GM21717 (cell line): ENCODE results near the gene MYO7A.
"Not testable (repeated sequence)": the region's sequence is repeated elsewhere in the genome, so short reads cannot be mapped to it uniquely, and the experiment has no call there.

Source experiments
- ATAC-seq: cut with Tn5 transposase; IDR thresholded peaks from one replicate; pipeline ENCODE4 v1.9.1; 2021; ENCODE audit warnings: mild to moderate bottlenecking, moderate library complexity; ENCODE audit not compliant: unreplicated experiment

MYO7A gene

DNA sequence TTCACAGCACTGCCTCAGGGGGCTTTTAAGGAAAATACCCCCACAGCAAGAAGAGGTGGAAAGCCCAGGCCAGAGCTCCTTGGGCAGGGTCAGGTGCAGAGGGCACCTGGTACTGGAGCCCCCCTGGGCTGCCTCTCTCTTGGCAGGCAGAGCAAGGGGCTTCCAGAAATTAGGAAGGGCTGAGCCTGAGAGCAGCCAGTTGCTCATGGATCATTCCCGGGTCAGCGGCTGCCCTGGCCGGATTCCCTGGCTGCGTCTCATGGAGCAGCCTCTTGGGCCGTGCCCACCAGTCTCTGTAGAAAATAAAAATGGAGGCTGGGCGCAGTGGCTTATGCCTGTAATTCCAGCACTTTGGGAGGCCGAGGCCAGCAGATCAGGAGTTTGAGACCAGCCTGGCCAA lies 35.7 kb upstream of the MYO7A start:
- no peak for ATAC-seq

DNA sequence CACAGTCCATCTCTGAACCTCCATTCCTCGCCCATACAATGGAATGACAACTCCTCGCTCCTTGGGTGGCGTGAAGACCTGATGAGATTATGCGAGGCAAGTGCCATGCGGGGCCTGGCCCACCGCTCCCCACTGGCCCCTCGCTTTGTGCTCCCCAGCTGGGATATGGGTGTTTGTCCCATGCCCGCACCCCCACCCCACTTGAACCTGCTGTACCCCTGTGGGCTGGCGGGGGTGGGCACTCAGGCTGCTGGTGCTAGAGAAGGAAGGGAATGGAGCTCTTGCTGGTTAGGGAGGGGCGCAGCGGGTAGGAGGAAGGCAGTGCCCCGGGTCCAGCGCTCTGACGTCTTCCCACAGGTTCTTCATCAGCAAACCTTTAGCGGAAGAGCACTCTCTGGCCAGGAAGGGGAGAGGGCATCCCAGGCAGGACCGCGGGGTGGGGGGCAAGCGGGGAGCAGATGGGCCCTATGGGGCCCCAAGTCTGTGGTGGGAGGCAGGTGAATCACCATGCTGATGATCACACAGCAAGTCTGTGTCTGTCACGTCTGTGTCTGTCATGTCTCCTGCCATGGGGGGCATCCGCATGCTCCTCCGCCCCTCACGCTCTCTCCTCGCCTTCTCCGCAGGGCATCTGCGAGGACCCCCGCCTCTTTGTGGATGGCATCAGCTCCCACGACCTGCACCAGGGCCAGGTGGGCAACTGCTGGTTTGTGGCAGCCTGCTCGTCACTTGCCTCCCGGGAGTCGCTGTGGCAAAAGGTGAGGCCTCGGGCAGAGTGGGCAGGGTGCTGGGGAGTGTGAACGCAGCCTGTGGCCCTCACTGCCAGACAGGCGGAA lies 34.8 kb upstream of the MYO7A start:
- no peak for ATAC-seq

DNA sequence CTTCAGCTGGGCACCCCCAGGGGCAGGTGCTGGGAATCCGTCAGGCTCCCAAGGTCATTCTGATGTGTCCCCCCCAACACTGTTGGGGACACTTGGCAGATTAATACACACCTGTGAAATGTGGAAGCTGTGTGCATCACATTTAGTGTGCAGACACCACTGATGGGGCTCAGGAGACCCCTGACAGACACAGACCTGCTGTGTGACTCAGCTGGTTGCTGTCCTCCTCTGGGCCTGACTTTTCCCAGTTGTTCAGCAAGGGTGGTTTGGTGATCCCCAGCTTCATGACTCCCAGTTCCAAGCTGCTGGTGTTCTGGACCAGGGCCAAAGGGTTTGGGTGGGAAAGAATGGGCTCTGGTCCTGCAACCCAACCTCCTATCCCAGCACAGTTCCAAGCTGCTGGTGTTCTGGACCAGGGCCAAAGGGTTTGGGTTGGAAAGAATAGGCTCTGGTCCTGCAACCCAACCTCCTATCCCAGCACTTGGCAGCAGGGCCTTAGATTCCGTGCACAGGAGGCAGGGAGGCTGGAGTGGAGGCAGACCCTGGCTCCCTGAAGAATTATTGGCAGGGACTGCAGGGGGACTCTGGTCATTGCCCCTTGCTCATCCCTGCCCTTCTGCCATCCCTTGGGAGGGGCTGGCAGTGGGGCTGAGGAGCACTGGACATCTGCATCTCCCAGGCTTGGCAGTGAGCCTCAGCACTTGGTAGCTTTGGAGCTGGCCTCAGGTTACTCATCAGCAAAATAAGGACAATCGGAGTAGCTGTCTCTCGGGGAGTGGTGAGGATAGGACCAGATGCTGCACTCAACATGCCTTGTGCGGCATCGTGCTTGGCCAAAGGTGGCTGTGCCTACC lies 33.8 kb upstream of the MYO7A start:
- no peak for ATAC-seq

DNA sequence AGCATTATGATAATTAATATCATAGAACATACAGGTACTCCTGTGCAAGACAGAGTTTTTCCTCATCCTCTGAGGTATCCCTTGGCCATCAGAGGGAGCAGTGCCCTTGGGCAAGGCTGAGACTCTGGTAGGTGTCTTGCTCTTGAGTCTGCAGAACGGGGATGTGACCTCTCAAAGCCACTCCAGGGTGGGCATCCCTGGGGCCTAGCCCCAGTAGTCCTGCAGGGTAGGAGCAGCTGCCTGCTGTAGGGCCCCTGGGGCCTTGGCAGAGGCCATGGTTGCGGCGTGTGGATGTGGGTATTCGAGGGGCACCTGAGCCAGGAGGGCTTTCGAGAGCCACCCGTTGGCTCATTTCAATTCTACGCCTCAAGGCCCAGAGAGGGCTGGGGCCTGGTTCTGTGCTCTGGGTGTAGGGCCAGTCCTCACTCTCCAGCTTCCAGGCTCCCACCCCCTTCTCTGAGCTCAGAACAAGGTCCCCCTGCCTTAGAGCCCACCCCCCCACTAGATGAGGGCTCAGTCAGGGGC lies 33.1 kb upstream of the MYO7A start:
- no peak for ATAC-seq

DNA sequence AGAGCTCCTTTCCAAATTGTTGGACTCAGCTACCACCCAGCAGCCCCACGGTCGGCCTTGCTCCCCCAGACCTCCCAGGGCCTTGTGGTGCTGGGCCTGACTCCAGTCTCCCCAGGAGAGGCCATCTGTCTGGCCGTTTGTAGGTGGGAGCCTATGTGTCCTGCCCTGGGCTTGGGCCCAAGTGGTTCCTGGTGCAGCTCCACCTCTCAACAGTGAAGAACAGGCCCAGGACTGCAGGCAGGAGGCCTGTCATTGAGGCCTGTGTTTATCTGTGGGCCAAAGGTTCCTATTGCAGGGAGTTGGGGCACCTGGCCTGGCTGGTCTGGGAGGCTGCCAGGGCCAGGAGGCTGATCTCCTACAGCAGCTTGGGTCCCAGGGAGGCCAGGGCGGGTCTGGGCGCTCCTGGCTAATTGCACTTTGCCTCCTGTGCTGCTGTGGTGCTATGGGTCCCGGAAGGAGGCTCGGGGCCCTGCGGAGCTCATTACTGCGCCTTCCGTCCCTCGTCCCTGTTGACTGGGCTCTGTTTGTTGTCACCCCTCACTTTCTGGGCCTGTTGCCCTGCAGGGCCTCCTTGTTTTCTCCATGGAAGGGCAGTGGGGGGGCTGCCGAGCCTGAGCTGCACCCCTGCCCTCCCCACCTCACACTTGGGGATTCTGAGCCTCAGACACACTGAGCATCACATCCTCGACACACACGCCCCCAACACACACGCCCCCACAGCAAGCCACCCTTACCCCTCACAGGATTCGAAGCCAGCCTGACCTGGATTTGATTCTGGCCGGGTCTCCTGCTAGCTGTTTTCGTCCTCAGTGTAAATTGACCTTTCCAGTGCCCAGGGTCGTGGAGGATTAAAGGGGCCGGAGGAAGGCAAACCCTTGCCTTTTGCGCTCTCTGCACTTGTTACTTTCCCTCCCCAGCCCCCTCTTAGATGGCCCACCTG lies 32.2 kb upstream of the MYO7A start:
- ATAC-seq, result no peak

DNA sequence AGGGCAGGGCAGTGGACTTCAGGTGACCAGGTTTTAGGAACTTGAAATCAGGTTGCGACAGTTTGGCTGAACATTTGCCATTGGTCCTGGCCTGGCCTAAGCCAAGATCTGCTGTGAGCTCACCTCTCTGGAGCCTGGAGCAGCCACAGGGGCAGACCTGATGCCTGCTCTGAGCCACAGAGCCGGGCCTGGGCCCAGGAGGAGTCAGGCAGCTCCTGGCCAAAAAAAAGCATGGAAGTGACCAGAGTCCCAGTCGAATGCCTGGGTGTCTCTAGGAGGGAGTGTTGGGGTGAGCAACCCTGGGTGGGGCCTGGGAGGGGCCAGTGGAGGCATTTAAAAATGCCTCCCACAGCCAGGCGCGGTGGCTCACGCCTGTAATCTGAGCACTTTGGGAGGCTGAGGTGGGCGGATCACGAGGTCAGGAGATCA lies 31.4 kb upstream of the MYO7A start:
- no peak for ATAC-seq

DNA sequence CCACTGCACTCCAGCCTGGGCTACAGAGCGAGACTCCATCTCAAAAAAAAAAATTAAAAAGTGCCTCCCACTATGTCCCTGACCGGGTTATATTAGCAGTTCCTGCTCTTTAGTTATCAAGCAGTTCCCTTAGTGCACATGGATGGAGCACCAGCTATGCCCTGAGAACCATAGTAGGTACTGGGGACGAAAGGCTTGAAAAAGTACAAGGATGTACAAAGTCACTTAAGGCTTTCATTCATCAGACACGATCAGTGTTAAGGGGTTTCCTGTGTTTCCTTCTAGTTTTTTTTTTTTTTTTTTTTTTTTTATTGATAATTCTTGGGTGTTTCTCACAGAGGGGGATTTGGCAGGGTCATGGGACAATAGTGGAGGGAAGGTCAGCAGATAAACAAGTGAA lies 30.9 kb upstream of the MYO7A start:
- not testable (repeated sequence) for ATAC-seq

DNA sequence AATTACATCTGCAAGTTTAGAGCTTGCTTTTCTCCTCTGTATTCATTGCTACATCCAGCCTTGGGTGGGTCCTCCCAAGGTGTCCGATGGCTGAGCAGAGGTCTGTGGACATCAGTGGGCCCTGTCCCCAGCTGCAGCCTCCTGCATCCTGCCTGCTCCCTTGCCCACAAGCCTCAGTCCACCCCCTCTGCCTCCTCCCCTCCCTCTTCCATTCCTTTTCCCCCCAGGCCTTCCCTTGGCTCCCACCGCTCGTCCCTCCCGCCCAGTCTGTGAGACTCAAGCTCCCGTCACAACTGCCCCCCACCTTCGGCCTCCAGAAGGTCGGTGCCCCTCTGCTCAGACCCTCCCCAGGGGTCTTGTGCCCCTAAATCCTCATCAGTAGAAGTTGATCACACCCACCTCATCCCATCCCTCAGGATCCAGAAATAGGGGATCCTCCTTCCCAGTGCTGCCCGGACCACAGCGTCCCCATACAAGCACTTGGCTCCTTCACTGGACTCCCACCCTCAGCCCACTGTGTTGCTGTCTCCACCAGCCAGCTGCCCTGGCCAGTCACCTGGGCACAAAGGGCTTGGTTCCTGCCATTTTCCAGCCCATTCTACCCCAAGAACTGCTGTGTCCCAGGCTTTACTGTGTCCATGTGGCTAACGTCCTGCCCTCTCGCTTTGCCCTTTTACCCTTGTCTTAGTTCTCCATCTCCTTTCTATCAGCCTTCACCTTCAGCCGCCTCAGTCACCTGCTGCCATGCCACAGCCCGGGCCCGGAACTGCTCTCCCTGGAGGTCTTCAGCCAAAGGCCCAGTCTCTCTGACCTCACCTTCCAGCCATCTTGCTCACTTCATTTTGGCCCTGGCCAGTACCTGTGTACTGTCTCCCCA lies 27.6 kb upstream of the MYO7A start:
- no peak for ATAC-seq

DNA sequence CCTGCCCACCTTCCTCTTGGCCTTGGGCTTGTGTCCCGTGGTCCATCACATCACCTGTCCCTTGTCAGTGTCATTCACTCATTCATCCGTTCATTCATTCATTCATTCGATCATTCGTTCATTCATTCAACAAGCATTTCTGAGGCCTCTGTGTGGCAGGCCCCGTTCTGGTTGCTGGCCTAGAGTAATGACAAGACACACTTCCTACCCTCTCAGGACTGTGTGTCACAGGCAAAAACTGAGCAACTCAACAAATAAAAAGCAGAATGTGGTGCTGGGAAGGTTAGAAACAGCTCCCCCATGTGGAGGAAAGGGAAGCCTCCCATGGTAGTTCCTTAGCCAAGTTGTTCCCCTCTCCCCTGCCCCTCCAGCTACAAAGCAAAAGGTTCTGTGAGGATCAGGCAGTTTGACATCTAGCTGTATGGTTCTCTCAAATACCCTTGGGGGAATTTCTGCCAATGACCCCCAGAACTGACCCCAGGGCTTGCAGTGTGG lies 27.0 kb upstream of the MYO7A start:
- ATAC-seq, result no peak

DNA sequence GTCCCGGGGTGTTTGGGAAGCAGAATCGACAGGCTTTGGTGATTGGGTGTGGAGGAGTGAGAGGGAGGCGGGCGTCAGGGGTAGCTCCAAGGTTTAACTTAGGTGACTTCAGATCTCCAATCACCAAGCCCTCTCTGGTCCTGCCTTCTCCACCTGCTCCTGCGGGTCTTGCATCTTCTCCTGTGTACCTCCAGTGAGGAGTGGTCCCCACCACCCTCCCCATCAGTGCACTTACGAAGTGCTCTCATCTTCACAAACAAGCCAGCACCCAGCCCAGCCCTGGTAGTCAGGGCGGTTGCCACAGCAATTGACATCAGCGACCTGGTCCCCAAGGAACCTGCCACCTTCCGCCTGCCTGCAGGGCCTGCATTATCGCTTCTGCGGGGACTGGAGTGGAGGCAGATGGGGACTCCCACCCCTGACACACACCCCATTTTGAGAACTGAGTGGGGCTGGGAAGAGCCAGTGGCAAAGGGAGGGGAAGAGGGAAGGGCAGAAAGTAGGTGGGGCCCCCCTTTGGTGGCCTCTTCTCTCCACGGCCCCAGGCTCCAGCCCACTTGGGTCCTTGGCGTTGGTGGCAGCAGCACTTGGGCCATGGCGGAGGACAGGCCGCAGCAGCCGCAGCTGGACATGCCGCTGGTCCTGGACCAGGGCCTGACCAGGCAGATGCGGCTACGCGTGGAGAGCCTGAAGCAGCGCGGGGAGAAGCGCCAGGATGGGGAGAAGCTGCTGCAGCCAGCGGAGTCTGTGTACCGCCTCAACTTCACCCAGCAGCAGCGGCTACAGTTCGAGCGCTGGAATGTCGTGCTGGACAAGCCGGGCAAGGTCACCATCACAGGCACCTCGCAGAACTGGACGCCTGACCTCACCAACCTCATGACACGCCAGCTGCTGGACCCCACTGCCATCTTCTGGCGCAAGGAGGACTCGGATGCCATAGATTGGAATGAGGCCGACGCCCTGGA lies 25.5 kb upstream of the MYO7A start, which contains the start of gene OMP:
Gene OMP, plus strand, starts transcription at position 595 of the 965 bp plus-strand sequence. Its CDS starts 0 bp downstream, at position 595.
- ATAC-seq, result no peak

DNA sequence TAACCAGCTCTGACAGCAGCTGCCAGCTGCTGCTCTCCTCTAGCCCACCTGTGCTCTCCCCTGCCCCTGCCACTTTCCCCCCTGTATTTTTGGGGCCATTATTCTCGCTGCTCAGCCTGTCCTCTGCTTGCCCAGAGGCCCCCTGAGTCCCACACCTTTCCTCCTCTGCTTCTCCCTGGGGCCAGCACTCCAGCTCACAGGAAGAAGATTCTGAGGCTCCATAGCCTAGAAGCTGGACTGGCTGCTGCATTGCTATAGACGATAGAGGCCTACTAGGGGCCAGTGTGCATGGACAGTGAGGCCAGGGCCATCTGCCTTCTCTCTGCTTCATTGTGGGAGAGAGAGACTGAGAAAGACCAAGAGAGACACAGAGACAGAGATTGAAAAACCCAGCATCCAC lies 24.7 kb upstream of the MYO7A start:
- ATAC-seq, result no peak

DNA sequence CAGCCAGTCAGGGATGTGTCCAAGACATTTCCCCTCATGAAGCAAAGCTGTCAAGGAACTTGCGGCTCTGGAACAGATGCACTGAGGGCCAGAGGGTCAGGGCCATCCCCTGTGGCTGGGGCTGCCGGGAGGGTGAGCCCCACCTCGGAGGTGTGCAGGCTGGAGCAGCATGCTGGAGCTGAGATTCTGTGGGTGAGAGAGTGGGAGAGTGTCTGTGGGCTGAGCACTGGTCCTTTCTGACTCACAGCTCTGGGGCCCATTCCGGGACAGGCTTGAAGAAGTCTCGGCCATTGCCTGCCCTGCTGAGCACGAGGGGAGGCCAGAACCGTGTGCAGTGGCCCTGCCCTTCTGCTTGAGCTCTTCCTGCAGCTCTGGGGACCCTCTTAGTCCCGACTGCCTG lies 23.3 kb upstream of the MYO7A start:
- ATAC-seq, result no peak

DNA sequence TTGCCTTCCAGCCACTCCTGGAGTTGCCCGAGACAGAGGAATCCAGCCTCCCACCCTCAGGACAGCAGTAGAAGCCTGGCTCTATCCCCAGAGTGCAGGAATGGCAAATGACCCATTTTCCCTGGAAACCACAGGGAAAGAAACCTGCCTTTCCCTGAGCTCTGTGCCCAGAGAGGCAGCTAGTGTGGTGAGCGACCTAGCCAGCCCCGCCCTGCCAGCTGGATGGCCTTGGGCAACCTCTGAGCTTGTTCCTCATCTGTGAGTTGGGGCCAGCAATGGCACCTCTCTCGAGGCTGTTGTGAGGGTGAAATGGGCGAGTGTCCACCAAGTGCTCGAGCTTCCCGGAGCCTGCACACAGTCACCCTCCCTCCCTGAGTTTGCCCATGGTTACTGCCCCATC lies 21.7 kb upstream of the MYO7A start:
- no peak for ATAC-seq

DNA sequence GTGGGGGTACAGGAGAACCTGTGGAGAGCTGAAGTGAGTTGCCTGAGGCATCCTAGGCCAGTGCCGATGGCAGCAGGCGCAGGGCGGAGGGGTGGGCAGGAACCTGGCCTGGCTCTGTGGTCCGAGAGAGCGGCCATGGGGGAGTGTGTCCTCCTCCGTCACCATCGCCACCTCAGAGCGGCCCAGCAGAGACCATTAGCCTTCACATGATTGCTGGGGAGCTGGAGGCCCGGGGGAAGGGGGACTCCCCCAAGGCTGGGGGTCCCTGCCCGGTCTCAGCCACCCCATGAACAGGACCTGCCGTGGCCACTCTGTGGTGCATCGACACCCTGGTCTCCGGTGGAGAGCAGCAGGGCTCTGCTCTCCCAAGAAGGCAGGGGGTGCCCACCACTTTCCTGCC lies 21.3 kb upstream of the MYO7A start:
- ATAC-seq, result no peak

DNA sequence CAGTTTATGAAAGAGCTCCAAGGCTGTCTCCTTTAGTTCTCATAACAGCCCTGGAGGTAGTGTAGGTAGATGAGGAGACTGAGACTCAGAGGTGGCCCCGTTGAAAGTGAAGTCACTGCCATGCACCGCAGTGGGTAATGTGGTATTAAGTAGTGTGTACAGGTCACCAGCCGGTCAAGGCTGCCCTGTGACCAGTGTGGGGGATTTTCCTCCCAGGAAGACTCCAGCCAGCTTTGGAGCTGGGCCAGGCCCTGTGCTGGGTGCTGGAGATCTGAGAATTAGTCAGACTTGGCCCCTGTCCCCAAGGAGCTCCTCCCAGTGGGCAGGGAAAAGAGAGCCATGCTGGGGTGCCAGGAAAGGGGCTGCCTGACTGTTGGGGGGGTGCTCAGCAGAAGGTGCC lies 20.1 kb upstream of the MYO7A start:
- ATAC-seq, result no peak

DNA sequence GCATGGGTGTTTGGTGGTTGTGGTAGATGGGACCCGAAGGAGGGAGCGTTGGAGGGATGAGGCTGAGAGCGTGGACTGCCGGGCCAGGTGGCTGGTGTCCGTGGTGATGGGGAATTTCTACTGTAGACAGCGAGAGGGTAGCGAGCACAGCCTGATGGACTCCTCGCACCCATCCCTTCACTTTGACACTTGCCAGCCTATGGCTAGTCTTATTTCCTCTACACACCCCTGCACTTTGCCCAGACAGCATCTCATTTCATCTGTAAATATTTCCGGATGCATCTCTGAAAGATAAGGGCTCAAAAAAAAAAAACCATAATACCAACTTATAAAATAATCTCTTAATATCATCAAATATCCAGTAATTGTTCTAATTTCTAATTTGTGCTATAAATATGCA lies 19.6 kb upstream of the MYO7A start:
- ATAC-seq, result no peak

DNA sequence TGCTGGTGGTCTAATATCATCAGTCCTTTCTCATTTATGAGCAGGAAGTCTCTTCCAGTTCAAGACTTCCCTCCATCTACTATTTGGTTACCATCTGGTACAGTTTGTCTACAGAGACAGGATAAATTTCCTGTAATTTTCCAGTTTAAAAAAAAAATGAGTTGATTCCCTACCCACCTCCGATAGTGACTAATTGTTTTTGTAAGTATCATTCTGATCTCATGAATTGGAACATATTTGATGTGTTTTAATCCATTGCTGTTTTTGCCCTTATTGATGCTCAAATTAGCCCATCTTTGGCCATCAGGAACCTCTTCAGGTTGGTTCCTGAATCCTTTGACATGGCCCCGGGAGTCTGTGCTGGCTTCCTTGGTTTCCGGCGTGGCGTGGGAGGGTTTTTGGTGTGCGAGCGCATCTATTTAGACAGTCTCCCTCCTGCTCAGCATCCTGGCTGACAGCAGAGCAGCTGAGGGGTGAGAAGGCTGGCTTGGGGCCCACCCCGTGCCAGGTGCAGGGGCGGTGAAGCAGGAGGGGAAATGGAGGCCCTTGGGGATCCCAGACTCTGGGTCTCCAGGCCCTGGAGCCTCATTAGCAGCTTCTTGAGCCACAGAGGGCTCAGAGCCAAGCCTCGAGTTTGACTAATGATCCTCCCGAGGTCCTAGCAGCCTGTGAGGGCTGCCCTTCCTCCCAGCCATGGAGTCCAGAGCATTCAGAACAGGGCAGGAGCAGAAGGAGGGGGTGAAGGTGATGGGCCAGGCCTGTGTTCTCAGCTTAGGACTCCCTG lies 18.6 kb upstream of the MYO7A start:
- no peak for ATAC-seq

DNA sequence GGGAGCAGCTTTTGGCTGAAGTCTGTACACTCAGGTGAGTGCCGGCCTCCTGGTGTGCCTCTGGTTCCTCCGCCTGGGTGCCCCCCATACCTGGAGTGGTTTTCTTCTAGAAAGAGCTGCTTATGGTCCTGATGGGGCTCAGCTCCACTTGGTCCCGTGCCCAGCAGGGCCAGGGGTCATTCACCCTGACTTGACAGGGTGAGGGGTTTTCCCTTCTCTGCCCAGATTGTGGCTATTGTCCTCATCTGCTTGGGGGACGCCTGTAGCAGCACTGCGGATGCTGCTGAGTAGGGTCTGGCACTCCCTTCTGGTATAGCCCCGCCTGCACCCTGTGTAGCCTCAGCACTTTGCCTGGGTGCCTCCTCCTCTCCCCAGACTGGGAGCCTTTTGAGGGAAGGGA lies 17.2 kb upstream of the MYO7A start:
- no peak for ATAC-seq
